Left colon (tissue), 2 donors: Measurements from ENCODE around the gene OXNAD1. TPM values are rescaled to one million over a fixed set of nuclear protein-coding genes. Genes with fewer than 3 reads are reported as not detected.
A peak's percentile ranks its signal among the peaks of the same experiment; 100 is the strongest.

Source experiments
- ATAC-seq: fragments of 200-7000 bp; cut with Tn5 transposase; one replicate; pipeline ENCODE4 v1.9.1; 2020; ENCODE audit warnings: mild to moderate bottlenecking, moderate library complexity
- DNase-seq, 2 donors: peaks; one replicate each; pipeline ENCODE4 v3.0.0-alpha.2; 2020
- intact Hi-C, 2 donors: fragments of 100-400 bp; cut with DNase I in 1 of 2; cut with micrococcal nuclease in 1 of 2; formaldehyde crosslinking; loops; one replicate each; pipeline versions ENCODE4 v1.11.2 to v1.14.0; 2022; cut with DNase I, micrococcal nuclease
- total RNA-seq, 2 donors: library from RNA; stranded (reverse); fragmentation: NEBNext Ultra II Directional; extraction: Animal tissue kit (Norgen Biotek cat#: 25700); gene quantifications; one replicate each; pipeline ENCODE4 v1.2.1, GENCODE V29; 2021
- donor health status: DM: no; HTN: no; CAD: no.
- donor health status: DM: yes; HTN: yes; CAD: no.

The OXNAD1 gene
- total RNA-seq, 2 donors from 2014 or later: 29.1 to 31.7 TPM

- no peak for DNase-seq
- intact Hi-C loops: no loop called here
- ATAC-seq: no peak
Measured at GRCh38 chr3:16262174-16262573, 2.8 kb upstream of the OXNAD1 start.

GRCh38 chr3:16264174-16264707 is 771 bp upstream of the OXNAD1 start:
- no peak for ATAC-seq
- DNase-seq: no peak
- intact Hi-C loops: no loop called here

GRCh38 chr3:16265455-16265786 is 409 bp downstream of the OXNAD1 start:
- no peak for ATAC-seq
- no peak for DNase-seq
- intact Hi-C loops: no loop called here

GRCh38 chr3:16266714-16267113 is 1.7 kb downstream of the OXNAD1 start:
- DNase-seq: no peak
- intact Hi-C loops: no loop called here
- no peak for ATAC-seq

- no peak for ATAC-seq
- intact Hi-C loops: no loop called here
- no peak for DNase-seq
Measured at GRCh38 chr3:16270855-16271254, 5.8 kb downstream of the OXNAD1 start.

- no peak for DNase-seq
- intact Hi-C loops: no loop called here
- no peak for ATAC-seq
Measured at GRCh38 chr3:16272588-16272987, 7.6 kb downstream of the OXNAD1 start.

GRCh38 chr3:16273867-16274266 is 8.9 kb downstream of the OXNAD1 start:
- no peak for ATAC-seq
- intact Hi-C loops: no loop called here
- DNase-seq: no peak

- ATAC-seq (no peak), DNase-seq (no peak)
- intact Hi-C loops: no loop called here
Measured at GRCh38 chr3:16277471-16277870, 12.5 kb downstream of the OXNAD1 start.

- no peak for DNase-seq
- intact Hi-C loops: no loop called here
- ATAC-seq: no peak
Measured at GRCh38 chr3:16279010-16279801, 14.2 kb downstream of the OXNAD1 start.

- no peak for ATAC-seq
- intact Hi-C loops: loop anchor here in 1 of 2 donors (10.0 kb wide), 1 partner anchor 274 kb away; no protein-coding TSS in a partner anchor
- DNase-seq: no peak
Measured at GRCh38 chr3:16280671-16281070, 15.7 kb downstream of the OXNAD1 start.

- ATAC-seq (no peak), DNase-seq (no peak)
- intact Hi-C loops: loop anchor here in 1 of 2 donors (10.0 kb wide), 1 partner anchor 270 kb away; no protein-coding TSS in a partner anchor
Measured at GRCh38 chr3:16284633-16285032, 19.6 kb downstream of the OXNAD1 start.

GRCh38 chr3:16286161-16286560 is 21.1 kb downstream of the OXNAD1 start:
- ATAC-seq (no peak), DNase-seq (no peak)
- intact Hi-C loops: loop anchor here in 1 of 2 donors (10.0 kb wide), 1 partner anchor 269 kb away; no protein-coding TSS in a partner anchor

GRCh38 chr3:16286751-16287543 is 21.9 kb downstream of the OXNAD1 start:
- intact Hi-C loops: loop anchor here in 1 of 2 donors (10.0 kb wide), 1 partner anchor 268 kb away; no protein-coding TSS in a partner anchor
- ATAC-seq (no peak), DNase-seq (no peak)

GRCh38 chr3:16288664-16289063 is 23.7 kb downstream of the OXNAD1 start:
- ATAC-seq: no peak
- intact Hi-C loops: loop anchor here in 1 of 2 donors (10.0 kb wide), 1 partner anchor 266 kb away; no protein-coding TSS in a partner anchor
- DNase-seq: no peak

- intact Hi-C loops: loop anchor here in 1 of 2 donors (10.0 kb wide), 1 partner anchor 265 kb away; no protein-coding TSS in a partner anchor
- DNase-seq (no peak), ATAC-seq (no peak)
Measured at GRCh38 chr3:16289144-16289889, 24.3 kb downstream of the OXNAD1 start.

- ATAC-seq: peak; percentile 56
- DNase-seq: peak in 1 of 2 donors; percentile 53
- intact Hi-C loops: loop anchor here in 1 of 2 donors (5.0 kb wide), 1 partner anchor 262 kb away; no protein-coding TSS in a partner anchor
Measured at GRCh38 chr3:16290007-16290826, 25.2 kb downstream of the OXNAD1 start.

GRCh38 chr3:16290827-16291196 is 25.8 kb downstream of the OXNAD1 start:
- ATAC-seq (no peak), DNase-seq (no peak)
- intact Hi-C loops: loop anchor here in 1 of 2 donors (5.0 kb wide), 1 partner anchor 261 kb away; no protein-coding TSS in a partner anchor

- no peak for ATAC-seq
- intact Hi-C loops: loop anchor here in 1 of 2 donors (5.0 kb wide), 1 partner anchor 257 kb away; no protein-coding TSS in a partner anchor
- no peak for DNase-seq
Measured at GRCh38 chr3:16294844-16295243, 29.8 kb downstream of the OXNAD1 start.
